HL-60 (cell line): ENCODE results near the gene RIPK3.

Experiments used
- CTCF ChIP-seq: IDR thresholded peaks from one replicate; pipeline ENCODE4 v1.5.1; 2011; ENCODE audit warnings: low read length, control low read depth, inconsistent platforms; ENCODE audit not compliant: insufficient read depth
- POLR2AphosphoS5 ChIP-seq: IDR thresholded peaks from 2 replicates; pipeline ENCODE4 v1.6.1; 2012; ENCODE audit warnings: low read depth

GRCh38 chr14:24369463-24369862 is 29.7 kb upstream of the RIPK3 start:
- TF ChIP-seq CTCF (no peak), POLR2AphosphoS5 (no peak)
